IPS-18a (cell line): ENCODE measurements around the gene FBXO27.

ENCODE experiments used
- H3K27ac ChIP-seq: one replicate; pipeline ENCODE4 v1.5.1; 2013; ENCODE audit warnings: low read length
- H3K27me3 ChIP-seq: one replicate; pipeline ENCODE4 v1.6.1; 2013; ENCODE audit warnings: mild to moderate bottlenecking, low read length; ENCODE audit not compliant: control insufficient read depth, insufficient read depth
- H3K36me3 ChIP-seq: one replicate; pipeline ENCODE4 v1.6.1; 2013; ENCODE audit warnings: low read depth, low read length; ENCODE audit not compliant: control insufficient read depth
- H3K4me1 ChIP-seq: one replicate; pipeline ENCODE4 v1.6.1; 2013; ENCODE audit warnings: low read depth, low read length; ENCODE audit not compliant: control insufficient read depth
- H3K4me3 ChIP-seq: one replicate; pipeline ENCODE4 v1.5.1; 2013; ENCODE audit warnings: low read length
- H3K9ac ChIP-seq: one replicate; pipeline ENCODE4 v1.6.1; 2013; ENCODE audit warnings: mild to moderate bottlenecking, low read length, moderate library complexity
- H3K9me3 ChIP-seq: one replicate; pipeline ENCODE4 v1.6.1; 2013; ENCODE audit warnings: low read depth, low read length; ENCODE audit not compliant: control insufficient read depth

Gene FBXO27

GRCh38 chr19:39060171-39060570 is 27.8 kb upstream of the FBXO27 start:
- Histone ChIP-seq H3K4me1 (no peaks in the 10 kb centered on the region), H3K9ac (no peak overlapping the region), H3K9me3 (no peaks in the 10 kb centered on the region), H3K27ac (no peak overlapping the region), H3K36me3 (no peaks in the 10 kb centered on the region), H3K4me3 (no peak overlapping the region), H3K27me3 (no peaks in the 10 kb centered on the region)

DNA sequence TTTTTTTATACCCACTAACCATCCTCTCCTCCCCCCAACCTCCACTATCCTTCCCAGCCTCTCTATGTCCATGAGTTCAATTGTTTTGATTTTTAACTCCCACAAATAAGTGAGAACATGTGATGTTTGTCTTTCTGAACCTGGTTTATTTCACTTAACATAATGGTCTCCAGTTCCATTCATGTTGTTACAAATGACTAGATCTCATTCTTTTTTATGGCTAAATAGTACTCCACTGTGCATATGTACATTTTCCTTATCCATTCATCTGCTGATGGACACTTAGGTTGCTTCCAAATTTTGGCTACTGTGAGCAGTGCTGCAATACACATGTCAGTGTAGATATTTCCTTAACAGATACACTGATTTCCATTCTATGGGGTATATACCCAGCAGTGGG is 27.0 kb upstream of the FBXO27 start:
- H3K4me1 ChIP-seq = no peaks in the 10 kb centered on the region
- no peaks in the 10 kb centered on the region for H3K36me3 ChIP-seq
- no peak overlapping the region for H3K4me3 ChIP-seq
- H3K27me3 ChIP-seq = no peaks in the 10 kb centered on the region
- H3K27ac ChIP-seq = no peak overlapping the region
- no peak overlapping the region for H3K9ac ChIP-seq
- H3K9me3 ChIP-seq = no peaks in the 10 kb centered on the region

DNA sequence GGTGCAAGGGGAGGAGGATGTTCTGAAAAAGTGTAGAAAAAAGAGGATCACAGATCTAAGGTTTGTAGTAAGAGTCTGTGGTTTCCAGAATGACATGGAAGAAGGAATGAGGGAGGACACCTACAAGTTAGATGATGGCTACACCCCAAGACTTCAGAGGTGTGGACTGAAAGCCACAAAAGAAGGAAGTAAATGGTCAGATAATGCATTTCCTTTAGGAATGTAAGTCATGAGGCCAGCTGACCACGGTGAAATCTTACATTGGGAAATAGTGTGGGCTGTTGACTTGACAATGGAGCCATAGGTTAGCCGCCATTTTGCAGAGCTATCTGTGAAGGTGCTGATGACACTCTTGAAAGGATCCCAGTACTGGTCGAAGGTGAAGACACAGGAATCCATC is 25.3 kb upstream of the FBXO27 start:
- H3K9me3 ChIP-seq = no peaks in the 10 kb centered on the region
- H3K9ac ChIP-seq = no peak overlapping the region
- H3K4me3 ChIP-seq = no peak overlapping the region
- no peaks in the 10 kb centered on the region for H3K27me3 ChIP-seq
- H3K36me3 ChIP-seq = no peaks in the 10 kb centered on the region
- no peaks in the 10 kb centered on the region for H3K4me1 ChIP-seq
- no peak overlapping the region for H3K27ac ChIP-seq

GRCh38 chr19:39054091-39054470 is 21.7 kb upstream of the FBXO27 start:
- Histone ChIP-seq H3K9me3 (no peaks in the 10 kb centered on the region), H3K4me1 (no peaks in the 10 kb centered on the region), H3K4me3 (no peak overlapping the region), H3K27me3 (no peaks in the 10 kb centered on the region), H3K36me3 (no peaks in the 10 kb centered on the region), H3K9ac (no peak overlapping the region), H3K27ac (no peak overlapping the region)

DNA sequence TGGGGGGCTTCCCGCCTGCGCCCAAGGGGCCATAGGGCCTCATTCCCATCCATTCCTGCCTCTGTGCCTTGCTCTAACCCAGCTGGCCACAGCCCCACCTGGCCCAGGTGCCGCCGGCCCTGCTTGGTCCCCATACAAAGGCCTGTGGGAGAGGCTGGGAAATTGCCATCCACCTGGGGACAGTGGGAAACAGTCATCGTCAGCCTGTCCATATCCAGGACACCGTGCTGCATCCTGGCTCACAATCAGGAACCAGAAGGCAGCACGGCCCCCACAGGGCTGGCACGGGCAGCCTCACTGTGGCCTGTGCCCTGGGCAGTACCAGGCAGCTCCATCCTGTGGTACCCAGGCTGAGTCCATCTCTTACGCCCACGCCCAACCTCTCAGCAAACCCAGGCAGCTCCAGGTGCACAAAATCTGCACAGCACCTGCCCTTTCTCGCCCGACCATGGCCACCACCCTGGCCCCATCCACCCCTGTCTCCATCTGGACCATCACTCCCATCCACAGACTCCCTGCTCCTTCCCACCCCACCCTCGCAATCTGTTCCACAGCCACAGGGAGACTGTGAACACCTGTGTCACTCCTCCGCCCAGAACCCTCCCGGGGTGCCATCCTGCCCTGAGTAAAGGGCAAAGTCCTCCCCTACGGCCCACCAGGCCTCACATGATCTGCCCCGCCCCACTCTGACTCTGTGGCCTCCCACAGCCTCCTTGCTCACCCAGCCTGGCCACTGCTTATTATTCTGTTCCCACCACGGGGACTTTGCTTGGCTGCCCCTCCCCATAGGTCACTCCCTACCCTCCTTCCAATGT is 21.1 kb upstream of the FBXO27 start:
- no peak overlapping the region for H3K9ac ChIP-seq
- H3K27me3 ChIP-seq = no peaks in the 10 kb centered on the region
- H3K36me3 ChIP-seq = no peaks in the 10 kb centered on the region
- no peak overlapping the region for H3K4me3 ChIP-seq
- H3K9me3 ChIP-seq = no peaks in the 10 kb centered on the region
- H3K4me1 ChIP-seq = no peaks in the 10 kb centered on the region
- no peak overlapping the region for H3K27ac ChIP-seq

- no peak overlapping the region for H3K9ac ChIP-seq
- H3K27ac ChIP-seq = no peak overlapping the region
- H3K9me3 ChIP-seq = no peaks in the 10 kb centered on the region
- H3K4me1 ChIP-seq = no peaks in the 10 kb centered on the region
- no peaks in the 10 kb centered on the region for H3K36me3 ChIP-seq
- no peak overlapping the region for H3K4me3 ChIP-seq
- no peaks in the 10 kb centered on the region for H3K27me3 ChIP-seq
Observed at GRCh38 chr19:39052846-39053245, 20.5 kb upstream of the FBXO27 start.

- Histone ChIP-seq H3K27me3 (no peaks in the 10 kb centered on the region), H3K9me3 (no peaks in the 10 kb centered on the region), H3K9ac (no peak overlapping the region)
Observed at GRCh38 chr19:39052243-39052746, 19.9 kb upstream of the FBXO27 start.

DNA sequence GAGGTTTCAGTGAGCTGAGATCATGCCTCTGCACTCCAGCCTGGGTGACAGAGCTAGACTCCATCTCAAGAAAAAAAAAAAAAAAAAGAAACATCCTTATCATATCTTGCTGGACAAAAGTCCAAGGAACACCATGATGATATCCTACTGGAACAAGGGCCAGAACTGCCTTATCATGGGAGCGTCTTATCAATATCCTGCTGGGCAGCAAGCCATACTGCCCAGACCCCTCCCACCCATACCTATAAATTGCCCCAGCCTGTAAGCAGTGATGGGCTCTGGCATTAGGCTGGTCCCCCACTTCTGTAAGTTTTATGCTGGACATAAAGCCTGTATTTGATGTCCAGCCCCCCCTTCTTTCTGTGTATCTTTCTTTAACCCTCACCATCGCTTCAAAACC is 14.7 kb upstream of the FBXO27 start:
- Histone ChIP-seq H3K27ac (no peak overlapping the region), H3K9me3 (no peaks in the 10 kb centered on the region), H3K4me3 (no peak overlapping the region), H3K36me3 (no peaks in the 10 kb centered on the region), H3K9ac (no peak overlapping the region), H3K27me3 (no peaks in the 10 kb centered on the region), H3K4me1 (no peaks in the 10 kb centered on the region)

More at GRCh38 chr19:39052243-39052746, 19.9 kb upstream of the FBXO27 start:
- no peak overlapping the region for H3K4me3 ChIP-seq
- no peaks in the 10 kb centered on the region for H3K36me3 ChIP-seq
- H3K27ac ChIP-seq = no peak overlapping the region
- H3K4me1 ChIP-seq = no peaks in the 10 kb centered on the region

- H3K9ac ChIP-seq = no peak overlapping the region
- no peak overlapping the region for H3K27ac ChIP-seq
Observed at GRCh38 chr19:39046037-39046821, 13.9 kb upstream of the FBXO27 start.

DNA sequence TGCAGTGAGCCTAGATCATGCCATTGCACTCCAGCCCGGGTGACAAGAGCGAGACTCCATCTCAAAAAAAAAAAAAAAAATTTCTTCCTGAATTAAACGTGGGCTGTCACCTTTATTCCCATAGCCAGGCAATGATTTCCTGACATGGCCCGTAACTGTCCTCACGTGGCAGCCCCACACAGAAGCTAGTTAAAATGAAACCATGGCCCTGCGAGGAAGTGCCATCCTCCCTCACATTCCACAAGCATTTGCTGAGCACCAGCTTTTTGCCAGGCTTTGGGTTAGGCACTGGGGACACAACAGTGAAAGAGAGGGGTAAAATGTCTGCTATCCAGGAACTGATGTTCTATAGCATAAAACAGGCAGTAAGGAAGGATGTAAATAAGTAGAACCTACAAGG is 13.2 kb upstream of the FBXO27 start:
- no peaks in the 10 kb centered on the region for H3K27me3 ChIP-seq
- H3K9me3 ChIP-seq = no peaks in the 10 kb centered on the region
- H3K4me3 ChIP-seq = no peak overlapping the region
- no peaks in the 10 kb centered on the region for H3K36me3 ChIP-seq
- H3K27ac ChIP-seq = no peak overlapping the region
- H3K4me1 ChIP-seq = no peaks in the 10 kb centered on the region
- H3K9ac ChIP-seq = no peak overlapping the region

More at GRCh38 chr19:39046037-39046821, 13.9 kb upstream of the FBXO27 start:
- H3K4me1 ChIP-seq = no peaks in the 10 kb centered on the region
- H3K4me3 ChIP-seq = no peak overlapping the region
- H3K36me3 ChIP-seq = no peaks in the 10 kb centered on the region
- no peaks in the 10 kb centered on the region for H3K27me3 ChIP-seq
- no peaks in the 10 kb centered on the region for H3K9me3 ChIP-seq

GRCh38 chr19:39038098-39038497 is 5.7 kb upstream of the FBXO27 start:
- H3K4me1 ChIP-seq = no peaks in the 10 kb centered on the region
- H3K9ac ChIP-seq = no peak overlapping the region
- no peak overlapping the region for H3K27ac ChIP-seq
- H3K36me3 ChIP-seq = no peaks in the 10 kb centered on the region
- H3K9me3 ChIP-seq = no peaks in the 10 kb centered on the region
- no peaks in the 10 kb centered on the region for H3K27me3 ChIP-seq
- H3K4me3 ChIP-seq = no peak overlapping the region
